Measurements from ENCODE around the gene ABCA4.

ABCA4 gene

GRCh38 chr1:94124538-94124937 is 3.6 kb upstream of the ABCA4 start:
- no peak for DNase-seq (ENCODE audit: low spot score)
- no peak for FAIRE-seq

DNA sequence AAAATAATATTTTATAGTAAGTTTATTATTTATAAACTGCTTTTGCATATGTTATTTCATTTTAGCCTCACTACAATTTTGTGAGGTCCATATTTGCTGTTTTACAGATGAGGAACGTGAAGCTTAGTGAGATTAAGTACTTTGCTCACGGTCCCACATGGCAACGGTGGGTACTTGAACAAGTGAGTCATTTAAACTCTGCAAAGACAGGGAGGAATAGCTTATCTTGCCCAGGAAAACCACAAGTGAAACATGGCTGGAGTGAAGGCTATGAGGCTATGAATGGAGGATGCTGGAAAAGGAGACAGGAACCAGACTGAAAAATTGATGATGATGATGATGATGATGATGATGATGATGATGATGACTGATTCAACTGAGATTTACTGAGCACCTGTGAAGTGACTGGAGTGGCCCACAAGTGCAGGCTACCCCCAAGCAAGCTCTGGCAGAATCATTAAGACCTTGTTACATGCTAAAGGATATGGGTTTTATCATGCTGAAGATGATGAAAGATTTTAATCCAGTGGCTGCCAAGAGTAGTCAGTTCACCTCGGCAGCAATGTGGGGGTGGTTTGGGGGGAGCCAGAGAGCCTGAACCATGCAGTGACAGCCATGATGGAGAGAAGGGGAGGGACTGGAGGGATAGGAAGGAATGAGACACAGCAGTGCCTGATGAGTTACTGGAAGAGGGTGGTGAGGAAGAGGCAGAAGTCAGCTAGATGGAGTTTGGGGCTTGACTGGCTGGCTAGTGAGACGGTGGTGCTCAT is 1.4 kb upstream of the ABCA4 start:
- peak; percentile 66 for DNase-seq (ENCODE audit: low spot score)
- FAIRE-seq, result peak; percentile 11

DNA sequence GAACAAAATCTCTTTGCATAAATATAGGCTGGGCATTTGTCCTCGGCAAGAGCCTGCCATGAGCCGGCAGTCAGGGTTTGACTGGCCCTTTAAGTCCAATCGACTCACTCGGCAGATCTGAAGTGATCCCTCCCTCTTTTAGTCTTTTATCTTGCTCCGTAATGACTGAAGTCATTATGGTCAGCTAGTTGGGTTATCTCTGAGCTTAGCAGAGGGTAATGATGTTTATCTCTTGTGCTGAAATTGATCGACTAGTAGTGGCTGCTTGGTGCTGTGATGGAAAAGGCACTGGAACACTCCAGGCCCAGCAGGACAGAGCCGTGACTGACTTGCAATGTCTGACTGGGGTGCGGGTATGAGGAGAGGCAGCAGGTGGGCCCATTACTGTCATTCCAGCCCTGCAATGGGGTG is 468 bp upstream of the ABCA4 start:
- DNase-seq (ENCODE audit: low spot score), result no peak

GRCh38 chr1:94120570-94120901 is 412 bp downstream of the ABCA4 start:
- FAIRE-seq (no peak), DNase-seq (ENCODE audit: low spot score) (no peak)

More for the DNA sequence above, 468 bp upstream of the ABCA4 start:
- no peak for FAIRE-seq

DNA sequence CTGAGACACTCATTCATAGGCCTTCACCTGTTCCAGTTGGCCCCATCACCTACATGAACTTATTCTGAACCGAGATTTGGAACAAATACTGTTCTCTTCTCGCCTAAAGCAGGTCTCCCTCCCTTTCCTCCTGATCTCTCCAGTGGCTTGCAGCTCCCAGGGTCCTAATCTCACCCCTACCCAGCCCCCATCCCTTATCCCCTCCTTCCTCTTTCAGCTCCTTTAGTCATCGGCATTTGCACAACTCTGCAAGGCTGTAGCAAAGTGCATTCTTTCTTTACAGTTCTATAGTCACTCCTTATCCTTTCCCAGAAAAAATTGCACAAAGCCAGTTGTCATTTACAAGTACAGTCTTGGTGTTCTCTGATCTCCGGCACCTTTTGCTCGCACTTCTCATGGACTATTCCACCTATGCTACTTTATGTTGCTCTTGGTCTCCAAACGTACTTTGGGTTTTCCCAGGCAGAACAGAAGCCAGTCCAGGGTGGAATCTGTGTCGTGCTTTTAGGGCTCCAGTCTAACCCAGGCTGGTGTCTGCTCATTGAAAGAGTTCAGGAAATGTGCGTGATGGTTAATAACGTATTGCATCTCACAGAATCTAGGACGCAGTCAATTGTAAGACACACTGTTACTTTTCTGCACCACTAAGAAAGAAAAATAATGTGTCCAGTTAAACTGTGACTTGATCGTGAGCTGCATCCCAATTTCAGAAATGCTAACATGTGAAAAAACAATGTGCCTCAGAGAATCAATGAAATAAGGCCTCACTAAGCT is 965 bp downstream of the ABCA4 start:
- DNase-seq (ENCODE audit: low spot score) (no peak), FAIRE-seq (no peak)

DNA sequence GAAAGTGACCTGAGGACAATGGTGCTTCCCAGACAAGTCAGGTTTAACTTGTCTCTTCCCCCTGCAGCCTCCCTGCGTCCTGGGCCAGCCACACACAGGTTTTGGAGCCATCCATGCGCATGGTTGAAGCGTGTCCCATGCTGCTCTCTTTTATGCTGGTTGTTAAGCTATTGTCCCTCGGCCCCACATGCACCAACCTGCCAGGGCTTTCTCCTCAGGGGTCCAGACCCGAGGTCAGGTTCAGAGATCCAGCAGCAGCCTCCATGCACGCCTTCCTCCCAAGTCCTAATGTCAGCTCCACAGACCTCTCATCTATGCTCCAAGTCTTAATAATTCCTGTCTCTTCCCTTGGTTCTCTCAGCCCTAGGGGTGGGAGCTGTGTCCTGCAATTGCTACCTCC is 1.6 kb downstream of the ABCA4 start:
- no peak for DNase-seq (ENCODE audit: low spot score)
- no peak for FAIRE-seq

- DNase-seq (ENCODE audit: low spot score) (no peak), FAIRE-seq (no peak)
These were observed 2.5 kb downstream of the ABCA4 start for GRCh38 chr1:94118471-94118870.

GRCh38 chr1:94118013-94118412 is 2.9 kb downstream of the ABCA4 start:
- DNase-seq (ENCODE audit: low spot score), result no peak
- FAIRE-seq, result no peak

- FAIRE-seq, result no peak
- DNase-seq (ENCODE audit: low spot score), result no peak
These were observed 3.6 kb downstream of the ABCA4 start for GRCh38 chr1:94117259-94117851.

GRCh38 chr1:94115900-94116436 is 5.0 kb downstream of the ABCA4 start:
- no peak for DNase-seq (ENCODE audit: low spot score)
- FAIRE-seq, result no peak

DNA sequence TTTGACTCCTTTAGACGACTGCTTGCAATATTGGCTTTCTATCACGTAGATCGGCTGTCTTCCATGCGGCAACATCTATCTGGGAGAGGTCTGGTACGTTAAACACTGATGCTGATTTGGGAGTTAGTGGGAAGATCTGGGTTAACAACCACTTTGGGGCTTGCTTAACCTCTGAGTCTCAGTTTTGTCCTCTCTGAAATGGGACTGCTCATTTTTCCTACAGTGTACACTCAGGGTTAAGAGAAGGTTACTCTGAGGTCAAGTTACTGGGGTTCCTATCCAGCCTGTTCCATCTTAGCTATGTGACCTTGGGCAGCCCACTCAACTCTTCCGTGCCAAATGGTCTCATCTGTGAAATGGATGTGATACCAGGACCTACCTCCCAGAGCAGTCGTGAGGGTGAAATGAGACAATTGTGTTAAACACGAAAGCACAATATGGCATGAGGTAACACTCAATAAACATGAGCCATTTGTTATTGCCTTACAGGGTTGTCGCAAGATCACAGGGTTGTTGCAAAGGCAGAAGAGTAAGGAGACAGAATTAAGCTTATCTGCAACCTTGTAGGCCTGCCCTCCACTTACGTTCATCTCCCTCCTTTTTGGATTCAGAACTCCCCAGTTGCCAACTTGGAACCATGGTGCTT is 5.6 kb downstream of the ABCA4 start:
- FAIRE-seq, result no peak

DNA sequence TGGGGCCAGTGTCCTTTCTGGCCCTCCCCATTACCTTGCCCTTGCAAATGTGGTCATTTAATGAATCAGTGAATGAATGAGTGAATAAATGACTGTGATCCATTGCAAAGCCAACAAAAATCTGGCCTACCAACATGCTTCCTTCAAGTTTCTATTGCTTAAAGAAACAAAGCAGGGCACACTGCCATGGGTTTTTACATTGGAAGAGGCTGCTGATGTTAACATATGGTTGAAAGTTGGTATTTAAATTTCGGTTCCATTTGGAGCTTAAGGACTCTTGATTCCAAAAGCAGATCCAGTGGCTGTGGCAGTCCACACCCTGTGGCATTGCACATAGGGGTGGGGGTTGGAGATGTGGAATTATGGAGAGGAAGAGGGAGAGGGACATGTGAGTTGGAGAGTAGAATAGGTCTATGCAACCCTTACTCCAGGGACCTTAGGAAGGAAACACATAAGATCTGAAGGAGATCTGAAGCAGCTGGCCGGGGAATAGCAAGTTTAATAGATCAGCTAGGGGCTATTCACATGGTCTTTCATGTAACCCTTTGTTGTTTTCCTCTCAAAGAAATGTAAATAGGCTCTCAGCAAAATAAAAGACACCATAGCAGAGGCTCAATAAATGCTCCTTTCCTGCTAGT is 7.2 kb downstream of the ABCA4 start:
- FAIRE-seq (no peak), DNase-seq (ENCODE audit: low spot score) (no peak)

More for the DNA sequence above, 5.6 kb downstream of the ABCA4 start:
- no peak for DNase-seq (ENCODE audit: low spot score)

GRCh38 chr1:94111879-94112278 is 9.1 kb downstream of the ABCA4 start:
- FAIRE-seq (no peak), DNase-seq (ENCODE audit: low spot score) (no peak)

GRCh38 chr1:94110946-94111740 is 9.8 kb downstream of the ABCA4 start:
- no peak for FAIRE-seq
- no peak for DNase-seq (ENCODE audit: low spot score)

DNA sequence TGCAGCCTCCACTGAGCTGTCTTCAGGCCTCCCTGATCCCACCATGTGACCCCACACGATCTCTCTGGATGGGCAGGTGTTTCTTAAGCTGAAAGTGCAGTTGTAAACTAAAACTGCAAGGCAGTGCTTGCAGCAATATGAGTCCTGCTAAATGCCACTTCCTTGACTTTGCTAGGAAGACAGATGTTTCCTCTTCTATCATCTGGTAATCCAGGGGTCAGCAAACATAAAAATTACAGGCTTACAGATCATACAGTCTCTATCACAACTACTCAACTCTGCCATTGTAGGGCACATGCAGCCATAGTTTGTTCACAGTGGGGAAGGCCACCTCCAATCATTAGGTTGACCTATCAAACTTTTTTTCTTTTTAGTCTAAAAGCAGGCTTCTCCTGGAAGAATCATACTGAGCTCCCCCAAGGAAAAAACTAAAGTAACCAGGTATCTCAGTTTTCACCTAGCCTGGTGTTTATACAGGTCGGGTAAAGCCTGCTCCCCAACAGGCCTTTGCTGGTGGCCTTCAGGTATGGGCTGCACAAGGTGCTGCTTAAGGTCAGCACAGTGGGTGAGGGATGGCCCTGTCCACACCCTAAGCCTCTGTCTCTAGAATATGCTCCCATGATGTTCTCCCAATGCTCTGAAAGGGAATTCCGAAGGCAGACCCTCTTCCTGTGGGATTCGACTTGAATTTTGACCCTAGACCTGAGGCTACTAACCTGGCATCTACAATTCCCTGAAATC is 10.8 kb downstream of the ABCA4 start:
- no peak for DNase-seq (ENCODE audit: low spot score)
- FAIRE-seq, result no peak

- FAIRE-seq (no peak), DNase-seq (ENCODE audit: low spot score) (no peak)
These were observed 11.5 kb downstream of the ABCA4 start for GRCh38 chr1:94109478-94109877.

DNA sequence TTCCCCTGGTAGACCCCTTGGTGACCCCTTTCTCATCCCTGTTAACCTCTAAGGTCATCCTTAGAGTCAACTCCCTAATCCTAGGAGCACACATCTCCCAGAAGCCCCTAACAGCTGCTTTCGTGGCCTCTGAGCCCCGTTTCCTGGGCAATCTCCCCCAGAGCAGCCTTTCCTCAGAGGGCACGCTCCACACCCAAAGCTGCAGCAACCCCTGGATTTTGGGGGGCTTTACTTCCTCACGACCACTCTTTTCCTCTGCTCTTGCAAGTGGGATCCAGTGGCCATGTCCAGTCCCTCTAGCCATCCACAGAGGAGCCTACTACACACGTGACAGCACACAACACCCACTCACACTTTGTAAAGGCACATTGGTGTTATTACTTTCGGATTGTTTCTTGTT is 13.8 kb downstream of the ABCA4 start:
- no peak for DNase-seq (ENCODE audit: low spot score)
- no peak for FAIRE-seq

DNA sequence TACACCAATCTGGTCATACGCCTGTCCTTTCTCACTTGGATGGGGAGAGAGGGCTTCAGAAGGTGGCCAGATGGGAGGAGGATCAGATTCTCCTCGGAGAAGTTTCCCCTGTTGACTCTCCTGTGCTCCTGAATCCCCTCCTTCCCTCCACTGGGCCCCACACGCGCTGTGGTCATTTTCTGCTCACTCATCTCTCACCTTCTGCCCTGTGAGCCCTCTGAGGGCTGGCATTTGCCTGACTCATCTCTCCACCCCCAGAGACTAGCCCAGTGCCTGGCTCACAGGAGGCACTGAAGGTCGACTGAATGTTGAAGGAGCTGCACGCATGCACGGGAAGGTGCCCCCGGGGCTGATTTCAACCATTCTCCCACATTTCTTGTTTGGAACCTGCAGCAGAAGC is 14.2 kb downstream of the ABCA4 start:
- FAIRE-seq, result peak; percentile 81
- DNase-seq (ENCODE audit: low spot score), result peak; percentile 86

- FAIRE-seq (peak; percentile 84), DNase-seq (ENCODE audit: low spot score) (peak; percentile 63)
These were observed 14.9 kb downstream of the ABCA4 start for GRCh38 chr1:94105957-94106529.

All from RCC 7860 (cell line).